Chondrocyte (in vitro differentiated cells): ENCODE measurements around the gene PLXDC2. TPM values are rescaled to one million over a fixed set of nuclear protein-coding genes. Genes with fewer than 3 reads are reported as not detected.

Experiments
- DNase-seq: peaks from one replicate; pipeline ENCODE4 v3.0.0; 2021; ENCODE audit warnings: mixed read lengths, low spot score
- H3K27ac Mint-ChIP-seq: one replicate; pipeline ENCODE4 v1.8.0; 2021; ENCODE audit warnings: mild to moderate bottlenecking, moderate library complexity, mixed read lengths; ENCODE audit not compliant: unreplicated experiment
- H3K27me3 Mint-ChIP-seq: 2 replicates; pipeline ENCODE4 v1.8.0; 2021; ENCODE audit warnings: low read depth, mixed read lengths
- H3K36me3 Mint-ChIP-seq: 2 replicates; pipeline ENCODE4 v1.8.0; 2021; ENCODE audit warnings: low read depth, mixed read lengths
- H3K4me1 Mint-ChIP-seq: 2 replicates; pipeline ENCODE4 v1.8.0; 2021; ENCODE audit warnings: low read depth, mild to moderate bottlenecking, mixed read lengths
- H3K4me3 Mint-ChIP-seq: one replicate; pipeline ENCODE4 v1.8.0; 2021; ENCODE audit warnings: mild to moderate bottlenecking, moderate library complexity, mixed read lengths; ENCODE audit not compliant: unreplicated experiment
- H3K9me3 Mint-ChIP-seq: 2 replicates; pipeline ENCODE4 v1.8.0; 2021; ENCODE audit warnings: low read depth, mixed read lengths
- CTCF ChIP-seq: fragments of 200-600 bp; sonication (generic); IDR thresholded peaks from 2 replicates; pipeline ENCODE4 v1.5.0; 2021; ENCODE audit warnings: antibody characterized with exemption, mild to moderate bottlenecking, moderate library complexity
- total RNA-seq: library from RNA; stranded (reverse); gene quantifications from 3 replicates; pipeline ENCODE4 v1.2.1, GENCODE V29; 2021

Gene PLXDC2
- total RNA-seq, 1 donor from 2014 or later, result 88.5 TPM

GRCh38 chr10:19832699-19833098 is 16.5 kb downstream of the PLXDC2 start:
- H3K27me3 Mint-ChIP-seq, result no peaks in the 10 kb centered on the region
- H3K9me3 Mint-ChIP-seq, result peaks cover 8% of the 10 kb centered on the region
- H3K4me3 Mint-ChIP-seq, result peak overlapping the region; percentile 8
- peak overlapping the region; percentile 60 for H3K27ac Mint-ChIP-seq
- no peak for TF ChIP-seq CTCF
- peaks cover 51% of the 10 kb centered on the region for H3K4me1 Mint-ChIP-seq
- no peak for DNase-seq
- peaks cover 14% of the 10 kb centered on the region for H3K36me3 Mint-ChIP-seq

DNA sequence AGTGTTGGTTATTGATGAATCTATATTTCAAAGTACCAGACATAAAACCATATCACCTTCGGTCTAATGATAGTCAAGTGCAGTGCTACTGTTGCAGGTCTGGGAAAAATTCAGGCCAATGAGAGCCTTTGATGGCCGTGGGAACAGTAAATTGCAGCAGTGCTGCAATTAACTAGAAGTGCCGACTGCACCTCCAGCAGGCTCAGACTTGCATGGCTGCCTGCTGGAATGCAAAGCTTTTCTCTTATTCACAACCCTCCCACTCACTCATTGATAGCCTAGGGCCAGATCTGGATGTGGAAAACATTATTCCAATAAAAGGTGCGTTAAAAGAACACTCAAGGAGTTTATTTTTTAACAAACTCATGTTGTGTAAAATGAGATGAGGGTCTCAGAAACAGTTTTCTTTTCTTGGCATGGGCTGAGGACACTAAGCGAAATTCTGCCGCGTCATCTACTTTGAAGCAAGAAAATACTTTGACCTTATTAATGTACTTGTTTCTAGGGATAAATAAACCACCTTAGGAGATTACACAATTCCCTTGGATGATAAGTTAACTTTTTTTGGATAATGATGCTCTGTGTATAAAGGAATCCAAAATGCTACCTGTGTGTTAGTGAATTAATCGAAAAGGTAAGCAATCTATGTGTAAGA is 17.1 kb downstream of the PLXDC2 start:
- peak overlapping the region; percentile 60 for H3K27ac Mint-ChIP-seq
- peaks cover 13% of the 10 kb centered on the region for H3K36me3 Mint-ChIP-seq
- peaks cover 48% of the 10 kb centered on the region for H3K4me1 Mint-ChIP-seq
- DNase-seq, result no peak
- no peak overlapping the region for H3K4me3 Mint-ChIP-seq
- H3K27me3 Mint-ChIP-seq, result no peaks in the 10 kb centered on the region
- TF ChIP-seq CTCF, result peak; percentile 22
- peaks cover 8% of the 10 kb centered on the region for H3K9me3 Mint-ChIP-seq

- peaks cover 9% of the 10 kb centered on the region for H3K36me3 Mint-ChIP-seq
- H3K4me3 Mint-ChIP-seq, result no peak overlapping the region
- H3K4me1 Mint-ChIP-seq, result peaks cover 52% of the 10 kb centered on the region
- no peak overlapping the region for H3K27ac Mint-ChIP-seq
- no peak for TF ChIP-seq CTCF
- H3K27me3 Mint-ChIP-seq, result no peaks in the 10 kb centered on the region
- H3K9me3 Mint-ChIP-seq, result peaks cover 6% of the 10 kb centered on the region
- no peak for DNase-seq
These were observed 19.7 kb downstream of the PLXDC2 start for GRCh38 chr10:19835952-19836351.

- no peak for TF ChIP-seq CTCF
- DNase-seq, result no peak
- H3K4me1 Mint-ChIP-seq, result peaks cover 52% of the 10 kb centered on the region
- no peak overlapping the region for H3K27ac Mint-ChIP-seq
- H3K4me3 Mint-ChIP-seq, result no peak overlapping the region
- H3K9me3 Mint-ChIP-seq, result no peaks in the 10 kb centered on the region
- H3K27me3 Mint-ChIP-seq, result no peaks in the 10 kb centered on the region
- H3K36me3 Mint-ChIP-seq, result peaks cover 3% of the 10 kb centered on the region
These were observed 22.9 kb downstream of the PLXDC2 start for GRCh38 chr10:19839090-19839489.

DNA sequence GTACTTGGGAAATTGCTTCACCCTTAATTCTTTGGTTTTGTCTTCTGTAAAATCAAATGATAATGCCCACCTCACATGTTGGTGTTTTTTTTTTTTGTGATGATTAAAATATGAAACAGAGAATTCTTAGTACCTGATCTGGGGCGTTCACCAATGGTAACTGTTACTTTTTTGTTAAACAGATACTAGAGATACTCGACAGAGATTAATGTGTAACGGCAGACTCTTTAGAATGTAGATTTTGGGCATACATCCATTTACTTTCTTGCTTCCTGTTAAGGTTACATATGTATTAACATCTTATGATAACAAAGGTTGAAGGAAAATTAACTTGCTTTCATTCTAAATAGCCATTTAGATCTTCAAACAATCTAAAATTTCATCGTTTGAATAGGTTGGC is 23.3 kb downstream of the PLXDC2 start:
- no peak overlapping the region for H3K4me3 Mint-ChIP-seq
- no peak for TF ChIP-seq CTCF
- peaks cover 50% of the 10 kb centered on the region for H3K4me1 Mint-ChIP-seq
- H3K36me3 Mint-ChIP-seq, result peaks cover 3% of the 10 kb centered on the region
- no peaks in the 10 kb centered on the region for H3K9me3 Mint-ChIP-seq
- H3K27ac Mint-ChIP-seq, result peak overlapping the region; percentile 72
- H3K27me3 Mint-ChIP-seq, result no peaks in the 10 kb centered on the region
- no peak for DNase-seq
